HG03280 (cell line): ENCODE data around the gene KIF18B.
A peak's percentile ranks its signal among the peaks of the same experiment; 100 is the strongest.

ENCODE experiments used
- ATAC-seq: cut with Tn5 transposase; IDR thresholded peaks from one replicate; pipeline ENCODE4 v1.9.1; 2021; ENCODE audit warnings: mild to moderate bottlenecking, moderate library complexity; ENCODE audit not compliant: unreplicated experiment

The KIF18B gene

GRCh38 chr17:44921122-44921882 lies 26.3 kb downstream of the KIF18B start:
- no peak for ATAC-seq

DNA sequence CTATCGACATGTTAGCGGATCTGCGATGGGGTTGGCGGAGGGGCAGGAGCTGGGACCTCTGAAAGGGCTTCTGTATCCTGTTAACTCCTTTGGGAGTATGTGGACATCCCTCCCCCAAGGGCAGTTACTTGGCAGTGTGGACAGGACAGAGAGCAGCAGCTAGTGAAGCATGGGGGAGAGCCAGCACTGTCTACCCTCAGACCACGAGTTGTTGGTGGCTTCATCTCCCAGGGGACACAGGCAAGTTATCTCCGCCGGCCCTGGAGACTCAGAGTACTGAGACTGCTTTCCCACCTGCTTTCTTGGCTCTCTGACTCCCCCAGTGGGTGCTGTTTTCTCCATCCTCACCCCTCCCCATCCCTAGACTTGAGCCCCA lies 27.0 kb downstream of the KIF18B start:
- ATAC-seq, result no peak

- ATAC-seq, result peak; percentile 75
These were observed 27.5 kb downstream of the KIF18B start for GRCh38 chr17:44919885-44920564.

DNA sequence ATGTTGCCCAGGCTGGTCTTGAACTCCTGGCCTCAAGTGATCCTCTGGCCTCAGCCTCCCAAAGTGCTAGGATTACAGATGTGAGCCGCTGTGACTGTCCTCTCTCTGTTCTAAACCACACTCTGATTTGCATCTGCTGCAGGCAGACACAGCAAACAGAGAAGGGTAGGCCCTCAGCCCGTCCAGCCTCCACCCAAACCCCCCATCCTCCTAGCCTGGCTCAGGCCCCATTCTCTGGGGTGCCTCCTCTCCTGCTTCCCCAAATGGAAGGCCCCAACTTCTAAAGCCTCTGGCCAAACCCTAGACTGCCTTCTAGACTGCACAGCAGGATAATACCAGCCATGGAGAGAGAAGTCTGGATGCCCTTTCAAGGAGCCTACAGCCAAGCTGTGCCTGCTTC lies 28.2 kb downstream of the KIF18B start:
- ATAC-seq, result no peak

DNA sequence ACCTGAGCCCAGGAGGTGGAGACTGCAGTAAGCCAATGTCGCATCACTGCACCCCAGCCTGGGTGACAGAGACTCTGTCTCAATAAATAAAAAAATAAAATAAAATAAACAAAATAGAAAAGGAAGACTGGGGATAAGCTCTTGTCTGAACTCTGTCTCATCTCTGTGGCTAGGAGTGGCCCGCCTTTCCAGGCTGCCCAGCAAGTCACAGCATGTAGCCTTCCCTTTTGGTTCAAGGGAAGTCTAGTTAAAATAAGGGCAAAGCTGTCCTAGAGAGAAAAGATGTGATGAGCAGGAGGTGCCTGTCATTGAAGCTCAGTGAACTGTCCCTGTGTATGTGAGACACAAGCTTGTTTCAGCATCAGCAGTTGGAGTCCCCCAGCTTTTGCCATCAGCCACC lies 29.6 kb downstream of the KIF18B start:
- ATAC-seq, result no peak

- no peak for ATAC-seq
These were observed 30.1 kb downstream of the KIF18B start for GRCh38 chr17:44917456-44917855.

GRCh38 chr17:44916781-44917241 lies 30.8 kb downstream of the KIF18B start:
- no peak for ATAC-seq

DNA sequence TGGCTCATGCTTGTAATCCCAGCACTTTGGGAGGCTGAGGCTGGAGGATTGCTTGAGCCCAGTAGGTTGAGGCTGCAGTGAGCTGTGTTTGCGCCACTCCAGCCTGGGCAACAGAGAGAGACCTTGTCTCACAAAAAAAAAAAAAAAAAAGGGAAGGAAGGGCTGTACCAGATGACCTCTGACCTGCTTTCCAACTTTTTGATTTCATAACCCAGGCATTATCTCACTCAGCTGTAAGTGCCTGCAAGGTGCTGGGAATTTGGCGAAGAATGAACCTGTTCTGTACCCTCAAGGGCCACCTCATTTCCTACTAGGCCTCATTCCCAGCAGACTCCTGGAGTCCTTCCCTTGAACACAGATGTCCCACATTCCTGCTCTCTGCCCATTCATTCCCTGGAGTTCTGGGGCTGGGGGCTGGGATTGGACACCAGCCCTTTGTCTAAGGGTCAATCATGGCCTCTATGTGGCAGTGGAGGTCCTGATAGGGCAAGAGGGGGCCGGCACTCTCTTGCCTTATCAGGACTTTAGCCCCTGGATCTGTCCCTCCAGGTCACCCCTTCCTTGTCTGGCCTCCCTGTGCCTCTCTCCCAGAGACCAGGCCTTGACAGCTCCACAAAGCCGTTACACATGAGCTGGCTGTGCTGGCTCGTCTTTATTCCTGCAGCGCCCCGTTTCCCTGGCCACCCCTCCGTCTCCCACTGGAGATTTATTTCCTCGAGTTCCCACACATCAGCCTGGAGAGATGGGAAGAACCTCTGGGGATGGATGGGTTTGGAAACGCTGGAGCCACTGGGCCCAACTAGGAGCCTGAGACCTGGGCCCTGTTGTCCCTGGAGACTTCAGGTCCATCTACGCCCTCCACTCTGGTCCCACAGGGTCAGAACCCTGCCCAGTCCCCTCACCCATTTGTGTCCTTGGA lies 31.5 kb downstream of the KIF18B start:
- ATAC-seq, result no peak

DNA sequence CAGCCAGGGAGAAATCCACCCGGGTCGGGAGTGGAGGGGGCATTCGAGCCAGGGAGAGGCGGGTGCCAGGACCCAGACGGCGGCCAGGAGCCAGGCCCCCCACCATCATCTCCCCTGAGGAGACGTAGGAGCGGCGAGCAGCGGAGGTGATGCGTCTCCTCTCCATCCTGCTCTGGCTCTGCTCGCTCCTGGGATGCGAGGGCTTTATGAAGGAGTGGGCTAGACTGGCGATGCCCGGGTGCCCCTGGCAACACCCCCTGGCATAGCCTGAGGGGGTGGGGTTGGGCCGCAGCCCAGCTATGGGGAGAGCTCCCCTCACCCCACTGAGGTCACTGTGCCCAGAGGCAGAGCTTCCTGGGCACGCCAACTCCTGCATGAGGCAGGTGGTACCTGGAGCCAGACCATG lies 32.2 kb downstream of the KIF18B start, which contains the start of gene GFAP:
Gene GFAP, minus strand, starts transcription at position 180 of the 406 bp plus-strand sequence. Its CDS starts 14 bp downstream, at position 166.
- ATAC-seq, result no peak

DNA sequence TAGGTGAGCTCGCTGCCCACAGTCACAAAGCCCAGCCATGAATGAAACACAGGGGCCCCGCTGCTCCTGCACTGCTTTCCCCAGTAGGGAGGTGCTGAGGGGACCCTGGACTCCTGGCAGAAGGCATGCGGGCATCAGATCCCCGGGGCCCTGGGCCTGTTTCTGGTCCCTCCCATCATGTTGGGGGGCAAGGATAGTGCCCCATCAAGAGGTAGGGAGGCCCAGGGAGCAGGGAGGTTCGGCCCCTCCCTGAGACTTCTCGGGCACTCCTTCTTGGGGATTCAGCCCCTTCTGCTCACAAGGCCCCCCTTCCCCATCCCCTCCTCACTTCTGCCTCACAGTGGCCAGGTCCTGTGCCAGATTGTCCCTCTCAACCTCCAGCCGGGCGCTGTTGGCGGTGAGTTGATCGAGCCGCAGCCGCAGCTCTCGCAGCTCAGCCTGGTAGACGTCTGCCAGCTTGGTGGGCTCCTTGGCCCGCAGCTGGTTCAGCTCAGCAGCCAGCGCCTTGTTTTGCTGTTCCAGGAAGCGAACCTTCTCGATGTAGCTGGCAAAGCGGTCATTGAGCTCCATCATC lies 32.8 kb downstream of the KIF18B start:
- ATAC-seq, result no peak

- ATAC-seq, result no peak
These were observed 33.4 kb downstream of the KIF18B start for GRCh38 chr17:44914148-44914547.

GRCh38 chr17:44913676-44914075 lies 33.9 kb downstream of the KIF18B start:
- no peak for ATAC-seq

DNA sequence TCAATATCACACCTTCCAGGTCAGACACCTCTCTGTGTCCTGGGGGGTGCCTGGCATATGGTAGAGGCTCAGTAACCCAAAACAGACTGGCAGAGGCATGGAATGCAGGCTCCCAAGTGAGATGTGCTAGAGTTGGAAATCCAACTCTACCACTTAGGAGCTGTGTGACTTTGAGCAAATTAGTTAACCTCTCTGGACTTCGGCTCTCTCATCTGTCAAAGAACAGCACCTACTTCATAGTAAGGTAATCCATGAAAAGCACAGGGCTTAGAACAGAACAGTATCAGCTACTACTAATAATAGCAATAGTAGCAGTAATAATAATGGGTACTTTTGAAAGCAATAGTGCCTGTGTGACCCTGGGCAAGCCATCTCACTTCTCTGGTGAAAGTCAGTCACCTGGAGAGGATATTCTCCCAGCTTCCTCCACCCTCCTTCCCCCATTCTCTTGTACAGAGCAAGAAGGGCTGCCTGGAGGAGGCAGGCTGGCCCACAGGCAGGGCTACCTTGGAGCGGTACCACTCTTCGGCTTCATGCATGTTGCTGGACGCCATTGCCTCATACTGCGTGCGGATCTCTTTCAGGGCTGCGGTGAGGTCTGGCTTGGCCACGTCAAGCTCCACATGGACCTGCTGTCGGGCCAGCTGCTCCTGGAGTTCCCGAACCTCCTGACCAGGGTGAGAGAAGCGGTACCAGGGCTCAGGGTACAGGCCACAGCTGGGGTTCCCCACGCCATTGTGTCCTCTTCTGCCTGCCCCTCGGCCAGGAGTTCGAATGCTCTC lies 34.6 kb downstream of the KIF18B start:
- ATAC-seq, result no peak

DNA sequence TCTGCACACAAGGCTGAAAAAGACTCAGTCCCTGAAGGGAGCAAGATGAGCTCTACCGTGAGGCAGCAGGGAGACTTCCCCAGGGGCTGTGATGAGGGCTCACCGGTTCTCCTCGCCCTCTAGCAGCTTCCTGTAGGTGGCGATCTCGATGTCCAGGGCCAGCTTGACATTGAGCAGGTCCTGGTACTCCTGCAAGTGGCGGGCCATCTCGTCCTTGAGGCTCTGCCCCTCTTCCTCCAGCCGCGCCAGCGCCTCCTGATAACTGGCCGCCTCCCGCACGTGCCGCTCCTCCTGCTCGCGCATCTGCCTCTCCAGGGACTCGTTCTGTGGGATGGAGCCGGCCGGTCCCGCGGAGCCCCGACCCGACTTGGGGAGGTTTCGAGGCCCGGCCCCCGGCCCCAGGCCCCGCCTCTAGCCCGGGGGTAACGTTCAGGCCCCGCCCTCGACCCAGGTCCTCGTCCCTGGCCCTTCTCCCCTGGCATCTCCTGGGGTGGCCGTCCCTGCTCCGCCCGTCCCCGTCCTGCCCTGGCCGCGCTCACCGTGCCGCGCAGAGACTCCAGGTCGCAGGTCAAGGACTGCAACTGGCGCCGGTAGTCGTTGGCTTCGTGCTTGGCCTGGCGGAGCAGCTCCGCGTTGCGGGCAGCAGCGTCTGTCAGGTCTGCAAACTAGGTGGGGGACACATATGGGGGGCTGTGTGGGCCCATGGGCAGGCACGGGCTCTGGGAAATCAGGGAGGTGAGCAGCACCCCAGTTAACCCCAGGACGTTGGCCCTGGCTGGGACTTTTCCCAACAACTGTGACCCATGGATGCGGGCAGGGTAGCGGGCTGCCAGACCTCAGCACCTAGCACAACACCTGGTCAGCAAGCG lies 36.2 kb downstream of the KIF18B start:
- no peak for ATAC-seq

GRCh38 chr17:44910231-44911106 lies 37.1 kb downstream of the KIF18B start:
- ATAC-seq, result no peak

GRCh38 chr17:44909681-44910144 lies 37.9 kb downstream of the KIF18B start:
- ATAC-seq, result no peak

GRCh38 chr17:44908761-44909326 lies 38.7 kb downstream of the KIF18B start:
- no peak for ATAC-seq
